Spleen (tissue), 3 donors: ENCODE measurements around the gene TWIST1.

Experiments
- POLR2A ChIP-seq, 3 donors: fragments of 450-650 bp; IDR thresholded peaks; one replicate each; pipeline ENCODE4 v1.5.1; 2017; ENCODE audit warnings: antibody characterized with exemption in 3 of 3, mild to moderate bottlenecking in 1 of 3
- POLR2AphosphoS5 ChIP-seq, 3 donors: sonication (generic); formaldehyde crosslinking; IDR thresholded peaks; one replicate each; pipeline ENCODE4 v1.5.1; 2017; ENCODE audit warnings: antibody characterized with exemption in 3 of 3

- TF ChIP-seq POLR2A (IDR thresholded peaks at IDR 0.05) (no peak), POLR2AphosphoS5 (IDR thresholded peaks at IDR 0.05) (no peak)
Measured at GRCh38 chr7:19094138-19094537, 23.3 kb downstream of the TWIST1 start.
